Measurements from ENCODE around the gene ABCC1. TPM values are rescaled to one million over a fixed set of nuclear protein-coding genes. Genes with fewer than 3 reads are reported as not detected.

ABCC1 gene
- total RNA-seq, 1 experiment from 2014 or later, result 56.4 TPM

GRCh38 chr16:15970202-15970601 is 20.8 kb downstream of the ABCC1 start:
- Histone ChIP-seq H4K8ac (replicated peaks; ENCODE audit: insufficient read length, low read depth, low read length) (no peak overlapping the region), H3K18ac (ENCODE audit: insufficient read length, low read depth, low read length) (no peak overlapping the region), H3K23ac (ENCODE audit: insufficient read length, low read depth, low read length) (no peak overlapping the region), H3K79me1 (ENCODE audit: insufficient read depth, low read depth, low read length, poor library complexity, severe bottlenecking) (no peaks in the 10 kb centered on the region), H3K9ac (ENCODE audit: extremely low read depth, insufficient read length, low read length) (no peak overlapping the region), H3K9me3 (ENCODE audit: control insufficient read depth, low read depth, low read length) (no peaks in the 10 kb centered on the region), H3K56ac (ENCODE audit: insufficient read length, low read depth, low read length) (no peak overlapping the region), H2BK12ac (ENCODE audit: insufficient read length, low read depth, low read length) (no peak overlapping the region), H4K91ac (ENCODE audit: insufficient read length, low read depth, low read length) (no peak overlapping the region), H3K14ac (ENCODE audit: insufficient read depth, low read length) (no peak overlapping the region), H2AFZ (ENCODE audit: low read length) (no peak overlapping the region), H4K20me1 (ENCODE audit: control insufficient read depth, insufficient read depth, insufficient read length) (no peaks in the 10 kb centered on the region), H2AK5ac (ENCODE audit: insufficient read length, low read length) (no peak overlapping the region), H3K27ac (ENCODE audit: insufficient read length, low read depth, low read length) (peak overlapping the region; percentile 86), H2BK20ac (ENCODE audit: low read depth, low read length, poor library complexity, severe bottlenecking) (no peak overlapping the region), H3K23me2 (ENCODE audit: insufficient read length, low read depth, low read length, poor library complexity, severe bottlenecking) (no peaks in the 10 kb centered on the region), H3K4ac (ENCODE audit: low read depth, low read length) (no peak overlapping the region), H3K4me1 (ENCODE audit: insufficient read depth, low read length) (peaks cover 14% of the 10 kb centered on the region), H2BK5ac (ENCODE audit: insufficient read length, low read length) (no peak overlapping the region), H2BK120ac (ENCODE audit: low read depth, low read length, poor library complexity, severe bottlenecking) (no peak overlapping the region), H3K4me2 (ENCODE audit: insufficient read depth, insufficient read length, low read length) (no peak overlapping the region), H3K27me3 (ENCODE audit: insufficient read depth, low read length) (no peaks in the 10 kb centered on the region), H4K5ac (ENCODE audit: insufficient read length, low read depth, low read length) (no peak overlapping the region), H3T11ph (ENCODE audit: low read length) (no peak overlapping the region), H2BK15ac (ENCODE audit: low read depth, low read length) (no peak overlapping the region), H3K79me2 (ENCODE audit: insufficient read depth, low read length) (peaks cover 19% of the 10 kb centered on the region; the same call in 1 of the 2 replicates)
- peak overlapping the region; percentile 39 to 71; a peak in 4 of 5 replicates for H3K4me3 Mint-ChIP-seq
- DNase-seq, result peak; percentile 93
- TF ChIP-seq CTCF (conservative IDR thresholded peaks at IDR 0.05), result no peak
- H3K27me3 Mint-ChIP-seq (ENCODE audit: low read depth), result no peaks in the 10 kb centered on the region
- H3K9me3 Mint-ChIP-seq, result peaks cover 4 to 22% of the 10 kb centered on the region in 2 experiments
- no CpG with 5 or more reads among the region's 3 CpGs for WGBS (ENCODE audit: extremely low coverage, insufficient read length, low lambda C conversion rate)
- peaks cover 20 to 33% (median 28%) of the 10 kb centered on the region in 3 experiments for H3K36me3 Mint-ChIP-seq (ENCODE audit: insufficient read depth in 1 of 3, low read depth in 3 of 3)
- peak overlapping the region; percentile 98; a peak in 6 of 7 replicates for H3K27ac Mint-ChIP-seq
- H3K4me1 Mint-ChIP-seq, result peaks cover 51% of the 10 kb centered on the region in 2 experiments
